IPS-15b (cell line): Measurements from ENCODE around the gene GAS7.
A peak's percentile ranks its signal among the peaks of the same experiment; 100 is the strongest.

ENCODE experiments used
- H3K27me3 ChIP-seq: one replicate; pipeline ENCODE4 v1.6.1; 2013; ENCODE audit warnings: low read length; ENCODE audit not compliant: control insufficient read depth, insufficient read depth
- H3K36me3 ChIP-seq: one replicate; pipeline ENCODE4 v1.6.1; 2013; ENCODE audit warnings: low read length; ENCODE audit not compliant: control insufficient read depth, insufficient read depth
- H3K4me1 ChIP-seq: one replicate; pipeline ENCODE4 v1.6.1; 2013; ENCODE audit warnings: mild to moderate bottlenecking, low read length; ENCODE audit not compliant: control insufficient read depth, insufficient read depth
- H3K4me3 ChIP-seq: one replicate; pipeline ENCODE4 v1.5.1; 2013; ENCODE audit warnings: low read depth, low read length
- H3K9ac ChIP-seq: one replicate; pipeline ENCODE4 v1.6.1; 2013; ENCODE audit warnings: low read depth, mild to moderate bottlenecking, low read length
- H3K9me3 ChIP-seq: one replicate; pipeline ENCODE4 v1.6.1; 2013; ENCODE audit warnings: mild to moderate bottlenecking, low read length; ENCODE audit not compliant: control insufficient read depth, insufficient read depth

The GAS7 gene

GRCh38 chr17:9971991-9972390 lies 226.4 kb downstream of the GAS7 start:
- no peak overlapping the region for H3K4me3 ChIP-seq
- H3K36me3 ChIP-seq, result no peaks in the 10 kb centered on the region
- no peaks in the 10 kb centered on the region for H3K4me1 ChIP-seq
- H3K9me3 ChIP-seq, result no peaks in the 10 kb centered on the region
- H3K27me3 ChIP-seq, result no peaks in the 10 kb centered on the region
- no peak overlapping the region for H3K9ac ChIP-seq

GRCh38 chr17:9969301-9969935 lies 229.0 kb downstream of the GAS7 start:
- Histone ChIP-seq H3K9ac (no peak overlapping the region), H3K9me3 (no peaks in the 10 kb centered on the region), H3K36me3 (no peaks in the 10 kb centered on the region), H3K4me1 (no peaks in the 10 kb centered on the region), H3K4me3 (no peak overlapping the region), H3K27me3 (no peaks in the 10 kb centered on the region)

- H3K9me3 ChIP-seq, result no peaks in the 10 kb centered on the region
- no peaks in the 10 kb centered on the region for H3K27me3 ChIP-seq
- no peaks in the 10 kb centered on the region for H3K36me3 ChIP-seq
- no peaks in the 10 kb centered on the region for H3K4me1 ChIP-seq
- H3K9ac ChIP-seq, result no peak overlapping the region
- H3K4me3 ChIP-seq, result no peak overlapping the region
Observed at GRCh38 chr17:9968881-9969280, 229.5 kb downstream of the GAS7 start.

- no peaks in the 10 kb centered on the region for H3K27me3 ChIP-seq
- no peaks in the 10 kb centered on the region for H3K36me3 ChIP-seq
- H3K9me3 ChIP-seq, result no peaks in the 10 kb centered on the region
- H3K4me3 ChIP-seq, result no peak overlapping the region
- no peaks in the 10 kb centered on the region for H3K4me1 ChIP-seq
- H3K9ac ChIP-seq, result no peak overlapping the region
Observed at GRCh38 chr17:9968008-9968407, 230.4 kb downstream of the GAS7 start.

GRCh38 chr17:9959377-9959981 lies 238.9 kb downstream of the GAS7 start:
- H3K4me3 ChIP-seq, result peak overlapping the region; percentile 53
- H3K27me3 ChIP-seq, result no peaks in the 10 kb centered on the region
- no peaks in the 10 kb centered on the region for H3K9me3 ChIP-seq
- H3K9ac ChIP-seq, result no peak overlapping the region
- H3K4me1 ChIP-seq, result peaks cover 10% of the 10 kb centered on the region
- no peaks in the 10 kb centered on the region for H3K36me3 ChIP-seq

- peak overlapping the region; percentile 53 for H3K4me3 ChIP-seq
- no peak overlapping the region for H3K9ac ChIP-seq
- no peaks in the 10 kb centered on the region for H3K27me3 ChIP-seq
- H3K36me3 ChIP-seq, result no peaks in the 10 kb centered on the region
- peaks cover 10% of the 10 kb centered on the region for H3K4me1 ChIP-seq
- H3K9me3 ChIP-seq, result no peaks in the 10 kb centered on the region
Observed at GRCh38 chr17:9958586-9959281, 239.7 kb downstream of the GAS7 start.

GRCh38 chr17:9957244-9957643 lies 241.2 kb downstream of the GAS7 start:
- no peaks in the 10 kb centered on the region for H3K27me3 ChIP-seq
- peaks cover 10% of the 10 kb centered on the region for H3K4me1 ChIP-seq
- H3K4me3 ChIP-seq, result no peak overlapping the region
- no peak overlapping the region for H3K9ac ChIP-seq
- H3K9me3 ChIP-seq, result no peaks in the 10 kb centered on the region
- H3K36me3 ChIP-seq, result no peaks in the 10 kb centered on the region

GRCh38 chr17:9956474-9957131 lies 241.8 kb downstream of the GAS7 start:
- no peaks in the 10 kb centered on the region for H3K9me3 ChIP-seq
- peaks cover 10% of the 10 kb centered on the region for H3K4me1 ChIP-seq
- no peaks in the 10 kb centered on the region for H3K36me3 ChIP-seq
- H3K9ac ChIP-seq, result no peak overlapping the region
- no peak overlapping the region for H3K4me3 ChIP-seq
- H3K27me3 ChIP-seq, result no peaks in the 10 kb centered on the region

GRCh38 chr17:9953492-9953891 lies 244.9 kb downstream of the GAS7 start:
- Histone ChIP-seq H3K4me1 (peaks cover 6% of the 10 kb centered on the region), H3K9me3 (no peaks in the 10 kb centered on the region), H3K4me3 (no peak overlapping the region), H3K27me3 (no peaks in the 10 kb centered on the region), H3K9ac (no peak overlapping the region), H3K36me3 (no peaks in the 10 kb centered on the region)

GRCh38 chr17:9951803-9952202 lies 246.6 kb downstream of the GAS7 start:
- no peaks in the 10 kb centered on the region for H3K4me1 ChIP-seq
- H3K36me3 ChIP-seq, result no peaks in the 10 kb centered on the region
- no peaks in the 10 kb centered on the region for H3K9me3 ChIP-seq
- H3K27me3 ChIP-seq, result no peaks in the 10 kb centered on the region
- H3K9ac ChIP-seq, result no peak overlapping the region
- H3K4me3 ChIP-seq, result no peak overlapping the region

GRCh38 chr17:9948928-9949327 lies 249.5 kb downstream of the GAS7 start:
- Histone ChIP-seq H3K9me3 (no peaks in the 10 kb centered on the region), H3K4me3 (no peak overlapping the region), H3K4me1 (no peaks in the 10 kb centered on the region), H3K9ac (no peak overlapping the region), H3K36me3 (no peaks in the 10 kb centered on the region), H3K27me3 (no peaks in the 10 kb centered on the region)
